Measurements from ENCODE around the gene GZMB. TPM values are rescaled to one million over a fixed set of nuclear protein-coding genes. Genes with fewer than 3 reads are reported as not detected.
"Not testable (repeated sequence)": the region's sequence is repeated elsewhere in the genome, so short reads cannot be mapped to it uniquely, and the experiment has no call there.

The GZMB gene
- total and polyA plus RNA-seq, 7 experiments from 2014 or later, result 1.00 to 692 (median 3.0) TPM

- peak overlapping the region in 3 of 9 donors; percentile 48 to 94 (median 51) for H3K27ac Mint-ChIP-seq
- ATAC-seq, result peak; percentile 72
Measured at GRCh38 chr14:24665440-24665991, 31.5 kb upstream of the GZMB start.

DNA sequence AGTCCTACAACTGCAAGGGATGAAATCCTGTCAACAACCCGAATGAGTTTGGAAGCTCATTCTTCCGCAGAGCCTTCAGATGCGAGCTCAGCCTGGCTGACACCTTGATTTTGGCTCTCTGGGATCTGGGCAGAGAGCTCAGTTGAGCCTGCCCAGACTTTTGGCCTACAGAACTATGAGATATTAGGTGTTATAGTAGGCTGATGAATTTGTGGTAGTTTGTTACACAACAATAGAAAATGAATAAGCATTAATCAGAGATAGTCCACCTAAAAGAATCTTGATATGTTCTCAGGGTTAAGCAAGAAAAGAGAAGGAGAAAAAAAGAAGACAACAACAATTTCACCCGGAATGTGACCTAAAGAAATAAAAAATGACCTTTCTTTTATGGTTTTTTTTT, 30.4 kb upstream of the GZMB start:
- H3K4me1 Mint-ChIP-seq, result peaks cover 9 to 87% (median 13%) of the 10 kb centered on the region in 7 donors
- no peaks in the 10 kb centered on the region for H3K36me3 ChIP-seq (ENCODE audit: control insufficient read depth in 2 of 3, insufficient read depth in 3 of 3, low read length in 3 of 3)
- no peak overlapping the region for H3K4me3 Mint-ChIP-seq
- ChIA-PET POLR2A (interaction anchor here (1.1 kb wide), 1 partner anchor 9 kb away, joined by 3 read pairs; no protein-coding TSS in a partner anchor), CTCF (interaction anchor here (1.1 kb wide), 1 partner anchor 10 kb away, joined by 5 read pairs; no protein-coding TSS in a partner anchor)
- no peak overlapping the region for H3K4me3 ChIP-seq (ENCODE audit: low read length)
- no peaks in the 10 kb centered on the region for H3K27me3 ChIP-seq (ENCODE audit: control insufficient read depth in 2 of 2, insufficient read depth in 2 of 2, low read length in 2 of 2)
- H3K27ac Mint-ChIP-seq, result peak overlapping the region in 2 of 9 donors; percentile 8 to 94
- ATAC-seq (no peak), DNase-seq (no peak)
- H3K9me3 ChIP-seq (ENCODE audit: control insufficient read depth in 2 of 3, low read length in 3 of 3), result no peaks in the 10 kb centered on the region
- peaks cover 10 to 36% of the 10 kb centered on the region in 2 donors for H3K4me1 ChIP-seq (ENCODE audit: control insufficient read depth in 2 of 2, insufficient read depth in 2 of 2, low read length in 2 of 2)
- H3K27ac ChIP-seq (ENCODE audit: low read depth, low read length), result no peak overlapping the region
- peaks cover 0 to 6% (median 0%) of the 10 kb centered on the region in 11 donors for H3K9me3 Mint-ChIP-seq
- intact Hi-C loops (cut with micrococcal nuclease), result no loop called here
- H3K36me3 Mint-ChIP-seq, result peaks cover 0 to 24% (median 0%) of the 10 kb centered on the region in 5 donors
- peaks cover 0 to 8% (median 5%) of the 10 kb centered on the region in 5 donors for H3K27me3 Mint-ChIP-seq

More at GRCh38 chr14:24665440-24665991, 31.5 kb upstream of the GZMB start:
- Histone ChIP-seq H3K9me3 (ENCODE audit: control insufficient read depth in 2 of 3, low read length in 3 of 3) (no peaks in the 10 kb centered on the region), H3K27me3 (ENCODE audit: control insufficient read depth in 2 of 2, insufficient read depth in 2 of 2, low read length in 2 of 2) (no peaks in the 10 kb centered on the region), H3K4me1 (ENCODE audit: control insufficient read depth in 2 of 2, insufficient read depth in 2 of 2, low read length in 2 of 2) (peaks cover 10 to 33% of the 10 kb centered on the region in 2 donors), H3K4me3 (ENCODE audit: low read length) (peak overlapping the region; percentile 26), H3K36me3 (ENCODE audit: control insufficient read depth in 2 of 3, insufficient read depth in 3 of 3, low read length in 3 of 3) (no peaks in the 10 kb centered on the region), H3K27ac (ENCODE audit: low read depth, low read length) (no peak overlapping the region)
- peaks cover 0 to 8% (median 0%) of the 10 kb centered on the region in 11 donors for H3K9me3 Mint-ChIP-seq
- peaks cover 0 to 26% (median 0%) of the 10 kb centered on the region in 5 donors for H3K36me3 Mint-ChIP-seq
- peak overlapping the region in 6 of 10 donors; percentile 7 to 87 (median 38) for H3K4me3 Mint-ChIP-seq
- POLR2A ChIA-PET, result interaction anchor here (0.9 kb wide), 1 partner anchor 229 kb away, joined by 3 read pairs; no protein-coding TSS in a partner anchor
- H3K27me3 Mint-ChIP-seq, result peaks cover 0 to 8% (median 5%) of the 10 kb centered on the region in 5 donors
- peak in 1 of 9 donors; percentile 50 for DNase-seq
- intact Hi-C loops (cut with micrococcal nuclease), result loop anchor here in 1 of 2 donors (1.0 kb wide), 2 partner anchors 8 to 31 kb away; partner anchors contain the start of gene GZMB
- CTCF ChIA-PET, result no interaction called here
- peaks cover 9 to 89% (median 12%) of the 10 kb centered on the region in 7 donors for H3K4me1 Mint-ChIP-seq

DNA sequence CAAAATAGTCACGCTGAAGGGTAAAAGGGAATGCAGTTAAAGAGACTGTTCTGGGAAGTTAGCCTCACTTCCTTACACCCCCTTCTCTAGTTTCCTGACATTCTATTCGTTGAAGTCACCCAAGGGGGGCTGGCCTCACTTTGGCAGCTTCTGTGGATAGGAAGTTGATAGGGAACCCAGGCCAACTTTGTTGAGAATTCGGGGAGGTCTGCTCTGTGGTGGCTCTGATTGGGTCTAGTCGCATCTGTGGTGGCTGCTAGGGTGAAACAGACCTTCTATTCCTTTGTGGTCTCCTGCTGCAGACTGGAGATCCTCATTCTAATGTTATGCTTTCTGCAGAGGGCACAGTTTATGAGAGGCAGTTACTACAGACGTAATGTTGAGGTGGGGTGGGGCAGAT, 28.8 kb upstream of the GZMB start:
- POLR2A ChIA-PET, result no interaction called here

GRCh38 chr14:24659916-24660570, 26.1 kb upstream of the GZMB start:
- ATAC-seq, result peak; percentile 64
- Mint-ChIP-seq H3K27me3 (peaks cover 0 to 8% (median 5%) of the 10 kb centered on the region in 5 donors), H3K4me1 (peaks cover 1 to 54% (median 5%) of the 10 kb centered on the region in 7 donors), H3K27ac (no peak overlapping the region), H3K4me3 (peak overlapping the region in 1 of 10 donors; percentile 26), H3K36me3 (peaks cover 0 to 8% (median 0%) of the 10 kb centered on the region in 5 donors), H3K9me3 (no peaks in the 10 kb centered on the region)
- DNase-seq, result no peak
- CTCF ChIA-PET, result interaction anchor here (0.6 kb wide), 1 partner anchor 56 kb away, joined by 3 read pairs; no protein-coding TSS in a partner anchor
- Histone ChIP-seq H3K9me3 (ENCODE audit: control insufficient read depth in 2 of 3, low read length in 3 of 3) (no peaks in the 10 kb centered on the region), H3K27ac (ENCODE audit: low read depth, low read length) (no peak overlapping the region), H3K4me1 (ENCODE audit: control insufficient read depth in 2 of 2, insufficient read depth in 2 of 2, low read length in 2 of 2) (peaks cover 3 to 25% of the 10 kb centered on the region in 2 donors), H3K36me3 (ENCODE audit: control insufficient read depth in 2 of 3, insufficient read depth in 3 of 3, low read length in 3 of 3) (no peaks in the 10 kb centered on the region), H3K4me3 (ENCODE audit: low read length) (no peak overlapping the region), H3K27me3 (ENCODE audit: control insufficient read depth in 2 of 2, insufficient read depth in 2 of 2, low read length in 2 of 2) (no peaks in the 10 kb centered on the region)
- intact Hi-C loops (cut with micrococcal nuclease), result no loop called here
- POLR2A ChIA-PET, result no interaction called here

More for the DNA sequence above, 28.8 kb upstream of the GZMB start:
- ATAC-seq, result peak; percentile 25
- Histone ChIP-seq H3K27me3 (ENCODE audit: control insufficient read depth in 2 of 2, insufficient read depth in 2 of 2, low read length in 2 of 2) (no peaks in the 10 kb centered on the region), H3K4me1 (ENCODE audit: control insufficient read depth in 2 of 2, insufficient read depth in 2 of 2, low read length in 2 of 2) (peaks cover 10 to 36% of the 10 kb centered on the region in 2 donors), H3K27ac (ENCODE audit: low read depth, low read length) (no peak overlapping the region), H3K9me3 (ENCODE audit: control insufficient read depth in 2 of 3, low read length in 3 of 3) (no peaks in the 10 kb centered on the region), H3K36me3 (ENCODE audit: control insufficient read depth in 2 of 3, insufficient read depth in 3 of 3, low read length in 3 of 3) (no peaks in the 10 kb centered on the region), H3K4me3 (ENCODE audit: low read length) (no peak overlapping the region)
- no peak for DNase-seq
- Mint-ChIP-seq H3K27ac (peak overlapping the region in 1 of 9 donors; percentile 81), H3K4me3 (peak overlapping the region in 2 of 10 donors; percentile 12 to 60), H3K36me3 (peaks cover 0 to 16% (median 0%) of the 10 kb centered on the region in 5 donors), H3K27me3 (peaks cover 0 to 8% (median 5%) of the 10 kb centered on the region in 5 donors), H3K9me3 (peaks cover 0 to 4% (median 0%) of the 10 kb centered on the region in 11 donors), H3K4me1 (peaks cover 9 to 75% (median 13%) of the 10 kb centered on the region in 7 donors)
- intact Hi-C loops (cut with micrococcal nuclease), result no loop called here
- CTCF ChIA-PET, result no interaction called here

- H3K36me3 ChIP-seq (ENCODE audit: control insufficient read depth in 2 of 3, insufficient read depth in 3 of 3, low read length in 3 of 3); H3K4me1 Mint-ChIP-seq; POLR2A ChIA-PET; H3K27ac ChIP-seq (ENCODE audit: low read depth, low read length); H3K4me1 ChIP-seq (ENCODE audit: control insufficient read depth in 2 of 2, insufficient read depth in 2 of 2, low read length in 2 of 2); H3K27ac Mint-ChIP-seq; H3K27me3 ChIP-seq (ENCODE audit: control insufficient read depth in 2 of 2, insufficient read depth in 2 of 2, low read length in 2 of 2); H3K4me3 Mint-ChIP-seq; H3K9me3 ChIP-seq (ENCODE audit: control insufficient read depth in 2 of 3, low read length in 3 of 3); CTCF ChIA-PET; intact Hi-C loops (cut with micrococcal nuclease); ATAC-seq; H3K4me3 ChIP-seq (ENCODE audit: low read length); H3K27me3 Mint-ChIP-seq; DNase-seq: not testable (repeated sequence)
- H3K36me3 Mint-ChIP-seq, result peaks cover 0 to 37% (median 5%) of the 10 kb centered on the region in 5 donors
- peaks cover 3 to 39% (median 19%) of the 10 kb centered on the region in 11 donors for H3K9me3 Mint-ChIP-seq
Measured at GRCh38 chr14:24648361-24648760, 14.4 kb upstream of the GZMB start.

GRCh38 chr14:24639905-24640304, 5.9 kb upstream of the GZMB start:
- no peaks in the 10 kb centered on the region for H3K27me3 ChIP-seq (ENCODE audit: control insufficient read depth in 2 of 2, insufficient read depth in 2 of 2, low read length in 2 of 2)
- no peak overlapping the region for H3K27ac ChIP-seq (ENCODE audit: low read depth, low read length)
- H3K9me3 ChIP-seq (ENCODE audit: control insufficient read depth in 2 of 3, low read length in 3 of 3), result no peaks in the 10 kb centered on the region
- H3K36me3 ChIP-seq (ENCODE audit: control insufficient read depth in 2 of 3, insufficient read depth in 3 of 3, low read length in 3 of 3), result no peaks in the 10 kb centered on the region
- CTCF ChIA-PET, result no interaction called here
- intact Hi-C loops (cut with micrococcal nuclease), result no loop called here
- H3K4me1 Mint-ChIP-seq, result peaks cover 0 to 30% (median 6%) of the 10 kb centered on the region in 7 donors
- no peaks in the 10 kb centered on the region for H3K4me1 ChIP-seq (ENCODE audit: control insufficient read depth in 2 of 2, insufficient read depth in 2 of 2, low read length in 2 of 2)
- POLR2A ChIA-PET, result no interaction called here
- ATAC-seq (no peak), DNase-seq (no peak)
- no peak overlapping the region for H3K27ac Mint-ChIP-seq
- peaks cover 0 to 4% (median 0%) of the 10 kb centered on the region in 11 donors for H3K9me3 Mint-ChIP-seq
- H3K36me3 Mint-ChIP-seq, result peaks cover 0 to 16% (median 0%) of the 10 kb centered on the region in 5 donors
- H3K27me3 Mint-ChIP-seq, result no peaks in the 10 kb centered on the region
- no peak overlapping the region for H3K4me3 ChIP-seq (ENCODE audit: low read length)
- H3K4me3 Mint-ChIP-seq, result no peak overlapping the region

Measured in naive thymus-derived CD4-positive, alpha-beta T cell (primary cell).